RWPE1 (cell line): ENCODE results near the gene ALG14.
"Not testable (repeated sequence)": the region's sequence is repeated elsewhere in the genome, so short reads cannot be mapped to it uniquely, and the experiment has no call there.

Experiments
- CTCF ChIA-PET: fragments of 350-600 bp; sonication (Branson Sonifier 250); formaldehyde crosslinking; extraction: SDS; loops from one replicate; lab custom pipeline; 2021; lab: Yijun Ruan, JAX
- POLR2A ChIA-PET: fragments of 400-600 bp; formaldehyde crosslinking; extraction: SDS; loops from one replicate; lab custom pipeline; 2020; ENCODE audit warnings: antibody characterized with exemption; ENCODE audit not compliant: low non-redundant PET; lab: Yijun Ruan, JAX
- DNase-seq: peaks from one replicate; pipeline ENCODE4 v3.0.0; 2012; ENCODE audit warnings: low spot score
- H3K27ac ChIP-seq: fragments of 450-650 bp; 2 replicates; pipeline ENCODE4 v1.5.1; 2017
- TF ChIP-seq, protein P1 (sequence below): fragments of 450-650 bp; conservative IDR thresholded peaks from 2 replicates; pipeline ENCODE4 v1.5.1; 2017; ENCODE audit warnings: low read depth, mild to moderate bottlenecking

Gene ALG14

DNA sequence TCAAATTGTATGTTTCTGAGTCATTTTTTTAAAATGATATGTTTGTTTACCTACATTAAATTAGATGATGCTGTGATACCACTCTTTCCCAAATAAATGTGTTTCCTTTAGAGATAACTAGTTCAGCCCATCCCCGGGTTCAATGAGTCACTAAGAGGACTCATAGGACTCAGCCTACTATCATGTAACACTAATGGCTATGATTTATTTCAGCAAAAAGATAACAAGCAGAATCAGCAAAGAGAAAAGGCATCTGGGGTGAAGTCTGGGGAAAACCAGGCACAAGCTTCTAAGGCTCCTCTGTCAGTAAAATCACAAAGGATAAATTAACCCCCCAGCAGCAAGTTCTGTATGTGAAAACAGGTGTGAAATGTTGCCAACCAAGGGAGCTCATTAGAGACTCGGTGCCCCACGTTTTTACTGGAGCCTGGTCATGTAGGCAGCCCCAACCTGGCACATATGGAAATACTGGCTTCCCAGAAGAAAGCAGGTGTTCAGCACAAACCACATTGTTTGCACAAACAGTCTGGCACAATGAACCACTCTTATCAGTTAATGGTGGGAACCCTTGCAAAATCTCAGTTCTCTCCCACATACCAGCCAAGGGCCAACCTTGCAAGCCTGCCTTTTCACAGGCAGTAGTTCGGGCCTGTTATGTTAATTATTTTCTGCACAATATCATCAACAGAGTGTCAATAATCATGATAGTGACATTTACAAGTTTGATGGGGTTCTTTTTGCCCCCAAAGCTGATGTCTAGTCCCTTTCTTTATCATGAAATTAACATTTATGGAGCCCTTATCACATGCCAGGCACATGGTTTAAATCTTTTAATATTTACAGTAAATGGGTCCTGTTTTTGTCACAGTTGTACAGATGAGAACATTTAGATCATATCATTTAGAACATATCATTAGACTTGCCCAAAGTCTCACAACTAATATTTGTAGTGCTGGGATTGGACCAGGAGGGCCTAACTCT, 122.8 kb downstream of the ALG14 start:
- DNase-seq, result no peak
- no peak overlapping the region for H3K27ac ChIP-seq
- CTCF ChIA-PET, result interaction anchor here (0.6 kb wide), 1 partner anchor 375 kb away, joined by 3 read pairs; no protein-coding TSS in a partner anchor
- TF ChIP-seq, protein P1, sequence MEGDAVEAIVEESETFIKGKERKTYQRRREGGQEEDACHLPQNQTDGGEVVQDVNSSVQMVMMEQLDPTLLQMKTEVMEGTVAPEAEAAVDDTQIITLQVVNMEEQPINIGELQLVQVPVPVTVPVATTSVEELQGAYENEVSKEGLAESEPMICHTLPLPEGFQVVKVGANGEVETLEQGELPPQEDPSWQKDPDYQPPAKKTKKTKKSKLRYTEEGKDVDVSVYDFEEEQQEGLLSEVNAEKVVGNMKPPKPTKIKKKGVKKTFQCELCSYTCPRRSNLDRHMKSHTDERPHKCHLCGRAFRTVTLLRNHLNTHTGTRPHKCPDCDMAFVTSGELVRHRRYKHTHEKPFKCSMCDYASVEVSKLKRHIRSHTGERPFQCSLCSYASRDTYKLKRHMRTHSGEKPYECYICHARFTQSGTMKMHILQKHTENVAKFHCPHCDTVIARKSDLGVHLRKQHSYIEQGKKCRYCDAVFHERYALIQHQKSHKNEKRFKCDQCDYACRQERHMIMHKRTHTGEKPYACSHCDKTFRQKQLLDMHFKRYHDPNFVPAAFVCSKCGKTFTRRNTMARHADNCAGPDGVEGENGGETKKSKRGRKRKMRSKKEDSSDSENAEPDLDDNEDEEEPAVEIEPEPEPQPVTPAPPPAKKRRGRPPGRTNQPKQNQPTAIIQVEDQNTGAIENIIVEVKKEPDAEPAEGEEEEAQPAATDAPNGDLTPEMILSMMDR, result no peak
- POLR2A ChIA-PET, result no interaction called here

DNA sequence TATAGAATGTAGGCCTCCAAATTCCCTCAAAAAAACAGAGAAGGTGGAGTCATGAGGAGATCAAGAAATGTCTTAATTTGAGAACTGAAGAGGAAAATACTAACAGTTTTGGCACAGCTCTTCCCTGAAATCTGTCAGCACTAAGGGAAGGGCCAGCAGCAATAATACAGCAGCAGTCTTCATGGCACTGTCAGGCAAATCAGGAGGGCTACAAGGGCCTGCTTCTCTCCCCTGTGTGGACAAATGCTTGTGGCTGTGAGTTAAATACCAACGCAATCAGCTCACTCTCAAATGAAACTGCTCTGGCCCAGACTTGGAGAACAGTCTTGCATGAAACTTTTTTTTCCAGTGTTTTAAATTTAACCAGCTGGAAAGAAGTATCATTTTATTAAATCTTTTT, 125.3 kb downstream of the ALG14 start:
- POLR2A ChIA-PET, result no interaction called here
- no peak for DNase-seq
- TF ChIP-seq, protein P1, result no peak
- CTCF ChIA-PET, result interaction anchor here (0.5 to 0.9 kb wide), 4 partner anchors 12 to 96 kb away, joined by 3 read pairs; partner anchors contain the start of gene CNN3
- H3K27ac ChIP-seq, result no peak overlapping the region

DNA sequence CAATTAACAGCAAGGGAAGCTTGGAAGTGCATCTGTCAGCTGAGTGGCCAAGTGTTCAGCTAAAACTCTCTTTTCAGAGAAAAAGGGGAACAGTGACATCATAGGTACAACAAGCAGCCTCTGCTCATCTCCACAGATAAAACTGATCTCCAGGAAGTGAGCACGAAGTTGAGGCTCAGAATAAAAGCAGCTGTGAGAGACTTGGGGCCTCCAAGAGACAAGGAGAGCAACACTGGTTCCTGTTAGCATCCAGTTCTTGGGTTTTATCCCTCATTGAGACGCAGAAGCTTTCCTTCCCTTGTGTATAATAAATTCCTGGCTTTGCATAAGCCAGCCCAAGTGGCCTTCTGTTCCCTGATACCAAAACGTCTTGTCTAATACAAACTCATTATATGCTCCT, 125.9 kb downstream of the ALG14 start:
- TF ChIP-seq, protein P1, result no peak
- H3K27ac ChIP-seq, result no peak overlapping the region
- ChIA-PET CTCF (interaction anchor here (0.5 kb wide), 1 partner anchor 12 kb away, joined by 3 read pairs; no protein-coding TSS in a partner anchor), POLR2A (no interaction called here)
- DNase-seq, result no peak

DNA sequence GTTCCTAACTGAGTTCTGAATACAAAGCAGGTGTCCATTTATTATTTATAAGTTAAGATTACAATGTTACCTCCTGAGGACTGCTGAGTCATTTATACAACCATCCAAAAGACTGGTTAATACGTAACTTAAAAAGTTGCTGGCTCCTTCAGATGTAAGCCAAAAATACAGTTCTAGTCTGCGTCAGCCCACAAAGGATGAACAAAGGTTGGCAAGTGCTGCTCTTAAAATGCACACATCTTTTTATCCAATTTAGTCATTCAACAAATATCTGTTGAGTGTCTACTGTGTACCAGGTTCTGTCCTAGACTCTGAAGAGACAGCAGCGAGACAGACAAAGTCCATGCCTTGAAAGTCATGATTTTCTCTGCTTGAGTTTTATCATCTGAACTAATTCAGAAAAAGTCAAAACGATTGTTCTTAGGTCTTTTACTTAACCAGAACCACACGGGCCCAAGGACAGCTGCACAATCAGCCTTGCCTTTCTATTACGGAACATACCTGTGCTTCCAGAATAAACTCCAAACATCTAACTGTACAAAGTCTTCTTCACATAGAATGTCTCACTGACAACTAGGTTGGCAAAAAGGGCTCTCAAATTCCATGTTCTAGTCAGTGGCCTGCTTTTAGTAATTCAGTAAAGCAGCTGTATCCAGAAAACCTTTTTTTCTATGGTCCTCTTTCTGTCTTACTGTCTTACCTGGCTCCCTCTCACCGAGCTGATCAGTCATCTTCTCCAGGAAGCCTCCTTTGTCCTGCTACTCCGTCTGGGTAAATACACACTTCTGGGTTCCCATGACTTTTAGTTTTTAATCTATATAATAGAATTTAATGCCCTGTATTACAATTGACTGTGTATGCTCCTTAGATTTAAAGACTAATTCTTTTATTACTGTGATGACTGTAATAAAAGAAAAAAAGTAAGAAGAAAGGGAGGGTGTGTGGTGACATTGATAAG, 130.3 kb downstream of the ALG14 start:
- ChIA-PET CTCF (interaction anchor here (0.6 to 0.7 kb wide), 2 partner anchors 31 to 516 kb away, joined by 3 read pairs; no protein-coding TSS in a partner anchor), POLR2A (no interaction called here)
- no peak for DNase-seq

DNA sequence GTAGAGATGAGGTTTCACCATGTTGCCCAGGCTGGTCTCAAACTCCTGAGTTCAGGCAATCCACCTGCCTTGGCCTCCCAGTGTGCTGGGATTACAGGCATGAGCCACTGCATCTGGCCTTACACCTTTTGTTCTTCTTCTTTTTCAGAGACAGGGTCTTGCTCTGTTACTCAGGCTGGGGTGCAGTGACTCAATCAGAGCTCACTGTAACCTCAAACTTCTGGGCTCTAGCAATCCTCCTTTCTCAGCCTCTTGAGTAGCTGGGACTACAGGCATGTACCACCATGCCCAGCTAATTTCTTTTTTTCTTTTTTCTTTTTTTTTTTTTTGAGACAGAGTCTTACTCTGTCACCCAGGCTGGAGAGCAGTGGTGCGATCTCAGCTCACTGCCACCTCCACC, 131.3 kb downstream of the ALG14 start:
- CTCF ChIA-PET, result interaction anchor here (0.7 kb wide), 1 partner anchor 30 kb away, joined by 3 read pairs; no protein-coding TSS in a partner anchor
- DNase-seq, POLR2A ChIA-PET, H3K27ac ChIP-seq: not testable (repeated sequence)

More for the DNA sequence above, 130.3 kb downstream of the ALG14 start:
- no peak overlapping the region for H3K27ac ChIP-seq
- TF ChIP-seq, protein P1, result no peak

DNA sequence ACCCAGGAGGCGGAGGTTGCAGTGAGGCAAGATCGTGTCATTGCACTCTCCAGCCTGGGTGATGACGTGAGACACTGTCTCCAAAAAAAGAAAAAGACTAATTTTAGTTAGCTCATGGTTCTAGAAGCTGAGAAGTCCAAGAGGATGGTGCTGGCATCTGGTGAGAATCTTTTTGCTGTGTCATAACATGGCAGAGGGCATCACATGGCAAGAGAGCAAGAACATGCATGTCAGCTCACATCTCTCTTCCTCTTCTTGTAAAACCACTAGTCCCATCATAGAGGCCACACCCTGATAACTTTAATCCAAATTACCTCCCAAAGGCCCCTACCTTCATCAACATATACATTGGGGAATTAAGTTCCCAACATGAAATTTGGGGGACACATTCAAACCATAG, 132.0 kb downstream of the ALG14 start:
- CTCF ChIA-PET, result interaction anchor here (0.7 kb wide), 1 partner anchor 11 kb away, joined by 3 read pairs; no protein-coding TSS in a partner anchor
- DNase-seq, result no peak
- POLR2A ChIA-PET, result no interaction called here
- TF ChIP-seq, protein P1, result no peak
- no peak overlapping the region for H3K27ac ChIP-seq
